ENCODE results near the gene CNNM1.

Gene CNNM1

DNA sequence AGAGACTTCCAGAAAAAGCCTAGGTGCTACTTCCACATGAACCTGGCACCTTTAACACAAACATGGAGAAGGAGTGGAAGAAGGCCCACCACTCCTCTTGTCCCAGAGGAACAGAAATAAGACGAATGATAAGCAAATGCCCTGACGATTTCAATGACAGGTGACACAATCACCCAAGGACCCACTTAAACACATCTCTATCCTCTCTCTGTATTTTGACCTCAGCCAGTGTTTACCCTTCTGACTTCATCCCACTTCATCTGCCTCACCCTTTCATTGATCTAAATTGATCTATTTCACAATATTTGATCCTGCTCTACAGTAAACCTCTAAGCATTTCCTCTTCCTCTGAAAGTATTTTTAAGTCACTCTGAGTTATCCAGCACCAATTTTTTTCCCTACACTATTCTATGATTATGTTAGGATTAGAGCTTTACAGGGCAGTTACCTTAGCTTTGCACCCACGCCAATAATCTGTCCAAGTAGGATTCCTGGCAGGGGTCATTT lies 92.1 kb downstream of the CNNM1 start:
- TF ChIP-seq, protein P1, sequence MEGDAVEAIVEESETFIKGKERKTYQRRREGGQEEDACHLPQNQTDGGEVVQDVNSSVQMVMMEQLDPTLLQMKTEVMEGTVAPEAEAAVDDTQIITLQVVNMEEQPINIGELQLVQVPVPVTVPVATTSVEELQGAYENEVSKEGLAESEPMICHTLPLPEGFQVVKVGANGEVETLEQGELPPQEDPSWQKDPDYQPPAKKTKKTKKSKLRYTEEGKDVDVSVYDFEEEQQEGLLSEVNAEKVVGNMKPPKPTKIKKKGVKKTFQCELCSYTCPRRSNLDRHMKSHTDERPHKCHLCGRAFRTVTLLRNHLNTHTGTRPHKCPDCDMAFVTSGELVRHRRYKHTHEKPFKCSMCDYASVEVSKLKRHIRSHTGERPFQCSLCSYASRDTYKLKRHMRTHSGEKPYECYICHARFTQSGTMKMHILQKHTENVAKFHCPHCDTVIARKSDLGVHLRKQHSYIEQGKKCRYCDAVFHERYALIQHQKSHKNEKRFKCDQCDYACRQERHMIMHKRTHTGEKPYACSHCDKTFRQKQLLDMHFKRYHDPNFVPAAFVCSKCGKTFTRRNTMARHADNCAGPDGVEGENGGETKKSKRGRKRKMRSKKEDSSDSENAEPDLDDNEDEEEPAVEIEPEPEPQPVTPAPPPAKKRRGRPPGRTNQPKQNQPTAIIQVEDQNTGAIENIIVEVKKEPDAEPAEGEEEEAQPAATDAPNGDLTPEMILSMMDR (IDR thresholded peaks at IDR 0.05; ENCODE audit: low read depth, low read length, missing control alignments), result no peak
- in situ Hi-C loops (cut with HindIII; ENCODE audit: low sequenced_read_pairs), result no loop called here
- H3K4me3 ChIP-seq (ENCODE audit: low read depth, low read length), result no peak overlapping the region
- no peak for DNase-seq (ENCODE audit: low read depth)

DNA sequence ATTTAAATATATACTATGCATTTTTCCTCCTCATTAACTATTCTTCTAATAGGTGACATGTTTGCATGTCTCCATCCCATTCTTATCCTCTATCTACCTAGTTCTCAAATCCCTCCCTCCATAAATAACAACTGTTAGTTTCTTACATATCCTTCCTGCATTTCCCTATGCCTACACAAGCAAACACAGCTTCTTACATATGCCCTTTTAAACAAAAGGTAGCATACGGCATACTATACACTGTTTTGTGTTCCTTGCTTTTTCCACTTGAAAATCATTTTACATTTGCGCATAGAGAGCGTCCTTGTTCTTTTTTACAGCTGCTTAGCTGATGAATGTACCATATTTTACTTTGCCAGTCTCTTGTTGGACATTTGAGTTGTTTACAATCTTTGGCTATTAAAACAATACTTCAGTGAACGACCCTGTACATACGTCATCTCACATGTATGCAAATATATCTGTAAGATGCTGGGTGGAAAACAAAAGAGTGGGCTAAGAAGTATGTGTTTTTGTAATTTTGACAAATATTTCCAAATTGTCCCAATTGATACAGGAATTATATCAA lies 93.5 kb downstream of the CNNM1 start:
- DNase-seq (ENCODE audit: low read depth), result no peak
- TF ChIP-seq, protein P1 (IDR thresholded peaks at IDR 0.05; ENCODE audit: low read depth, low read length, missing control alignments), result no peak
- H3K4me3 ChIP-seq (ENCODE audit: low read depth, low read length), result no peak overlapping the region
- in situ Hi-C loops (cut with HindIII; ENCODE audit: low sequenced_read_pairs), result no loop called here

DNA sequence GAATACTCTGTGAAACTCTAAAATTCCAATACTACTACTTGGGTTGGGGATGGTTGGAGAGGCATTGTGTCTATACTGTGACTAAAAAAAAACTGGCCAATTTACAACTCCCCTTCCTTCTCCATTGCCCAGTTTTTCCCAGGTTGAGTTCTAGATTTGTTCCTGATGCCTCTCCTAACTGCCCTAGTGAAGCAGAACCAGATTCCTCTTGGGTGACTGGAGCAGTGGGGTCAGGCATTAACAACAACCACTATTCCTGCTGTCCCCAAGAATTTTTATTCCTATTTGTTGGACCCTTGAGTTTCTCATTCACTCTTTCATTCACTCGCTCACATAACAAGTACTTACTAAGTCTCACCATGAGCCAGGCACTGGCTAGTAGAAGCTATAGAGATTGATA lies 95.5 kb downstream of the CNNM1 start:
- in situ Hi-C loops (cut with HindIII; ENCODE audit: low sequenced_read_pairs), result no loop called here
- TF ChIP-seq, protein P1 (IDR thresholded peaks at IDR 0.05; ENCODE audit: low read depth, low read length, missing control alignments), result no peak
- no peak overlapping the region for H3K4me3 ChIP-seq (ENCODE audit: low read depth, low read length)
- no peak for DNase-seq (ENCODE audit: low read depth)

DNA sequence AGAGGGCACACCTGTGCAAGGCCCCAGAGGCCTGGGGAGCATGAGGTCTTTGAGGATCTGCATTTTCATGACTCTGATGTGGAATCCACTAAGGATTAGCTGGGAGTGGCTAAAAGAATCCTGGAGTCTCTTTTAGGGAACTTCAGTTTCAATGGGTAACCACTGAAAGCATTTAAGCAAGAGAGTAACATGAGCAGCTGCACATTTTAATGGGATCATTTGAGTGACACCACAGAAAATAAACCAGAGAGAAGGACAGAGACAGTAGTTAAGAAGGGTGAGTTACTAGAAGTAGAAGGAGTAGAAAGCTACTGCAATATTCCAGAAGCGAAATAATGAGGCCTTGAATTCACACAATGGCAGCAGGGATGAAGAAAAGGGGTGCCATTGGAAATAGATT lies 96.0 kb downstream of the CNNM1 start:
- no peak overlapping the region for H3K4me3 ChIP-seq (ENCODE audit: low read depth, low read length)
- DNase-seq (ENCODE audit: low read depth), result no peak
- TF ChIP-seq, protein P1 (IDR thresholded peaks at IDR 0.05; ENCODE audit: low read depth, low read length, missing control alignments), result no peak
- in situ Hi-C loops (cut with HindIII; ENCODE audit: low sequenced_read_pairs), result no loop called here

DNA sequence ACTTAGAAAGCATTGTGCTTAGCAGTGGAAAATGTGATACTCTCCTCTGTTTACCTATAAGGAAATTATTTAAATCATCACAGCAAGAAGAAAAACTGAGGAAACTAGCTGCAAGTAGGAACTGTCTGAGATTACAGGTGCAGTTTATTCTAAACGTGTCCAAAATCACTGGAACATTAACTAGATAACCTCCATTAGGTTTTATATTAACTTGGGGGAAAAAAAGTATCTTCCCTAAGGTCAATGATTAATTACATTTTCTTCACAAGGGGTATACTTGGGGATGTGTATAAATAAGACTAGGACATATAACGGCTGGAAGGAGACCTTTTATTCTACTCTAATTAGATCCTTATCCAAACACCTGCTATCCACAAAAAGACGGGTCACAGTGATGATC lies 97.5 kb downstream of the CNNM1 start:
- no peak overlapping the region for H3K4me3 ChIP-seq (ENCODE audit: low read depth, low read length)
- in situ Hi-C loops (cut with HindIII; ENCODE audit: low sequenced_read_pairs), result no loop called here
- TF ChIP-seq, protein P1 (IDR thresholded peaks at IDR 0.05; ENCODE audit: low read depth, low read length, missing control alignments), result no peak
- no peak for DNase-seq (ENCODE audit: low read depth)

DNA sequence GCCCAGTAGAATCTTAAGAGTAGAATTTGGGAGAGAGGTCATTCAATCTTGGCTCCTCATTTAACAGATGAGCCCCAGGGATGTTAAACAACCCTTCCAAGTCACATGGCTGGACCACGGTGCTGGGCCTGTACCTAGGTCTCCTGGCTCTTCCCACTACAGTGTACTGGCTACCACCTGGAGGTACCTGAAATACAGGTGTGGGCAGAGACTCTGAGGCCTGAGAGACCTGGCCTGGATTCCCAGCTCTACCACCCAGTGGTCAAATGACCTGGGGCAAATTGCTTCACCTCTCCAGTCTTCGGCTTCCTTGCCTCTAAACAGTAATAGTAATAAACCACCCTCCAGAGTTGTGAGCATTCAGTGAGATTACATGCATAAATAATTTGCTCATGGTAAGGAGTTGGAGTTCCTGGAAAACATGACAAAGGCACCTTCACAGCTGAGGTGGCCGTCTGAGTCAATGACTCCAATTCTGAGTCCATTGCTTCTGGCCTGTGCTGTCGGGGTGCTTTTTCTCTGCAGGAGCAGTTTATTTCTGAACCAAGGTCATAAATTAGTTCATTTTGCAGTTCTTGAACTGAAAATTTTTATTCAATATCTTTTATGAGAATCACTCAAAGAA lies 98.5 kb downstream of the CNNM1 start:
- in situ Hi-C loops (cut with HindIII; ENCODE audit: low sequenced_read_pairs), result no loop called here
- H3K4me3 ChIP-seq (ENCODE audit: low read depth, low read length), result no peak overlapping the region
- TF ChIP-seq, protein P1 (IDR thresholded peaks at IDR 0.05; ENCODE audit: low read depth, low read length, missing control alignments), result no peak
- DNase-seq (ENCODE audit: low read depth), result no peak
